ENCODE data around the gene TOP1. TPM values are rescaled to one million over a fixed set of nuclear protein-coding genes. Genes with fewer than 3 reads are reported as not detected.

Gene TOP1
- total RNA-seq, 1 donor from 2014 or later, result 52.0 TPM

DNA sequence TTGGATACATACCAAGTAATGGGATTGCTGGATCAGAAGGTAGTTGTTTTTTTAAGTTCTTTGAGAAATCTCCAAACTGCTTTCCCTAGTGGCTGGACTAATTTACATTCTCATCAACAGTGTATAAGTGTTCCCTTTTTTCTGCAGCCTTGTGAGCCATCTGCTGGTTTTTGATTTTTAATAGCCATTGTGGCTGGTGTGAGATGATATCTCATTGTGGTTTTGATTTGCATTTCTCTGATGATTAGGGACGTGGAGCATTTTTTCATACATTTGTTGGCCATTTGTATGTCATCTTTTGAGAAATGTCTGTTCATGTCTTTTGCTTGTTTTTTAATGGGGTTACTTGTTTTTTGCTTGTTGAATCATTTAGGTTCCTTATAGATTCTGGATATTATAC, 34.8 kb downstream of the TOP1 start:
- Histone ChIP-seq H3K4me1 (peaks cover 32% of the 10 kb centered on the region), H3K36me3 (peaks cover 26% of the 10 kb centered on the region), H3K9me3 (no peaks in the 10 kb centered on the region), H3K27me3 (ENCODE audit: low read depth) (no peaks in the 10 kb centered on the region), H3K27ac (no peak overlapping the region), H3K4me3 (no peak overlapping the region)
- DNase-seq (no peak), ATAC-seq (no peak)
- TF ChIP-seq, protein P1, sequence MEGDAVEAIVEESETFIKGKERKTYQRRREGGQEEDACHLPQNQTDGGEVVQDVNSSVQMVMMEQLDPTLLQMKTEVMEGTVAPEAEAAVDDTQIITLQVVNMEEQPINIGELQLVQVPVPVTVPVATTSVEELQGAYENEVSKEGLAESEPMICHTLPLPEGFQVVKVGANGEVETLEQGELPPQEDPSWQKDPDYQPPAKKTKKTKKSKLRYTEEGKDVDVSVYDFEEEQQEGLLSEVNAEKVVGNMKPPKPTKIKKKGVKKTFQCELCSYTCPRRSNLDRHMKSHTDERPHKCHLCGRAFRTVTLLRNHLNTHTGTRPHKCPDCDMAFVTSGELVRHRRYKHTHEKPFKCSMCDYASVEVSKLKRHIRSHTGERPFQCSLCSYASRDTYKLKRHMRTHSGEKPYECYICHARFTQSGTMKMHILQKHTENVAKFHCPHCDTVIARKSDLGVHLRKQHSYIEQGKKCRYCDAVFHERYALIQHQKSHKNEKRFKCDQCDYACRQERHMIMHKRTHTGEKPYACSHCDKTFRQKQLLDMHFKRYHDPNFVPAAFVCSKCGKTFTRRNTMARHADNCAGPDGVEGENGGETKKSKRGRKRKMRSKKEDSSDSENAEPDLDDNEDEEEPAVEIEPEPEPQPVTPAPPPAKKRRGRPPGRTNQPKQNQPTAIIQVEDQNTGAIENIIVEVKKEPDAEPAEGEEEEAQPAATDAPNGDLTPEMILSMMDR (IDR thresholded peaks at IDR 0.05), result no peak
- intact Hi-C loops (cut with DNase I), result no loop called here

DNA sequence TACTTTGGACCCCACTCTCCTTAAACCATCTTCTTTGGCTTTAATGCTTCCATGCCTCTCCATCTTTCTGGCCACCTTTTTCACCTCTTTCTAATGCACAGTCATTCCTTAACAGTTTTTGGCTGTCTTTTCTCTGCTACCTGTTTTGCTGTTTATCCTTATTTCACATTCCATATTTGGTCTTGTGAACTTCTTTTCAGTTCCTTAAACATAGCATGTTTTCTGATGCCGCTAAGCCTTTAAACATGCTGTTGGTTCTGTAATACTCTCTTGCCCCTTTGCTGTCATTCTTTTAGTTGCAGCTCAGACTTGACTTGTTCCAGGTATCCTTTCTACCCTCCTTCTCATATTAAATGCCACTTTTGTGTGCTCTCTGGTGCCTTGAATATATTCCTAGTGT, 35.8 kb downstream of the TOP1 start:
- Histone ChIP-seq H3K27ac (no peak overlapping the region), H3K4me3 (no peak overlapping the region), H3K9me3 (no peaks in the 10 kb centered on the region), H3K36me3 (peaks cover 31% of the 10 kb centered on the region), H3K27me3 (ENCODE audit: low read depth) (no peaks in the 10 kb centered on the region), H3K4me1 (peaks cover 26% of the 10 kb centered on the region)
- TF ChIP-seq, protein P1 (IDR thresholded peaks at IDR 0.05), result no peak
- DNase-seq (no peak), ATAC-seq (no peak)
- intact Hi-C loops (cut with DNase I), result no loop called here

DNA sequence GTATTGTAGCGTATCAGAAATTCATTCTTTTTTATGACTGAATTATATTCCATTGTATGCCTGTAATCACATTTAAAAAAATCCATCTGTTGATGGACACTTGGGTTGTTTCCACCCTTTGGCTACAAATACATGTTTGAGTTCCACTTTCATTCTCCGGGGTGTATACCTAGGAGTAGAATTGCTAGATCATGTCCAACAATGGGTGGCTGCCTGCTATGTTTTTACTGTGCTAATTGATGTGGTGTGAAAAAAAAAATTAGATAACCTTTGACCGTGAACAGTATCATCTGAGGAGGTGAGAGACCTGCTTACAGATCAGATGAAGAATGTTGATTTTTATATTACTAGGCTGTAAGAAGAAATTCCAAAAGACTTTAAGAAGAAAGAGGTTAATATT, 37.1 kb downstream of the TOP1 start:
- DNase-seq, result no peak
- Histone ChIP-seq H3K27me3 (ENCODE audit: low read depth) (no peaks in the 10 kb centered on the region), H3K36me3 (peaks cover 31% of the 10 kb centered on the region), H3K4me3 (no peak overlapping the region), H3K9me3 (no peaks in the 10 kb centered on the region), H3K4me1 (peaks cover 25% of the 10 kb centered on the region), H3K27ac (no peak overlapping the region)
- intact Hi-C loops (cut with DNase I), result no loop called here
- ATAC-seq, result peak in 1 of 2 donors; percentile 20
- TF ChIP-seq, protein P1 (IDR thresholded peaks at IDR 0.05), result no peak

DNA sequence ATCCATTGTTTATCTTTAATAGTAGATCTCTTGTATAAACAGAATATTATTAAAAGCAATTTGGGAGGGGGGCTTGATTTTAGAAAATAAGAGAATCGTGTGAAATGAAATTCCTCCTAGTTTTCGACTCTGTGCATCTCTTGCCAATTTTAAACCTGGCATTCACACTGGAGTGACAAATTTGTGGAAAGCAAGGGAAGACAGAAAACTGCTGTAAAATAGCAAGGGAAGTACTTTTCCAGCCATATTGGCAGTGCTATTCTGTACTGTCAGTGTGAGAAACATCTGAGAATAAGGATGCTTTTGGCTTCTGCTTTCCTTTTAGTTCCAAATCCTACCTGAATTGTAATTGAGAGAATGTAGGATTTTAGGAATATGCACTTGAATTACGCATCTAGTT, 40.2 kb downstream of the TOP1 start:
- intact Hi-C loops (cut with DNase I), result no loop called here
- peaks cover 8% of the 10 kb centered on the region for H3K36me3 ChIP-seq
- H3K27ac ChIP-seq, result no peak overlapping the region
- DNase-seq (no peak), ATAC-seq (no peak)
- peaks cover 49% of the 10 kb centered on the region for H3K4me1 ChIP-seq
- TF ChIP-seq, protein P1 (IDR thresholded peaks at IDR 0.05), result no peak
- no peaks in the 10 kb centered on the region for H3K27me3 ChIP-seq (ENCODE audit: low read depth)
- H3K4me3 ChIP-seq, result no peak overlapping the region
- H3K9me3 ChIP-seq, result no peaks in the 10 kb centered on the region

DNA sequence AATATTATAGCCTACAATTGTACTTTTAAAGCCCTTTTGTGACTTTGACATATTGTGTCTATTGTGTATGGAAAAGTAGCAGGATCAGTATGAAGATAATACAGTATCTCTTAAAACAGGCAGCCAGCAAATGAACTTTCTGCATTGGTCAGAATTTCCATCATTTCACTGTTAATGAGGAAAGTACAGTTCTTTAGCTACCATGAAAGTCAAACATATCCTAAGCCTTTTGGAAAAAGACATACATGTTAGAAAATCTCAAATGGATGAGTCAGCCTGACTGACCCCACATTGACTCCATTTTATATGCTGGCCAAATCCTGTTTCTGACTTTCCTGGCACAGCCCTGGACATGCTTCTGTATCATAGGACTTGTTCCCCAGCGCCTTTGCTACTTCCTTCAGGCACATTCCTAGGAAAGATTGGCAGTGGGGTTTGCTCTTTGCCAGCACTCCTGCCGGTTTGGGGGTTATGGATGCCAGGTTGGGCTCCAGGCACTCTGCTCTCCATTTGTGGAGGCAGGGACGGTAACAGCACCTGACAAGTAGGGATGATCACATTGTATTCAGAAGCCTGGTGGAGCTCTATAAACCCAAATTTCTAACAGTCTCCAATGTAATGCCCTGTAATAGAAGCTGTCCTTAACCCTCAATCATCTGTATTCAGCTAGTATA, 43.7 kb downstream of the TOP1 start:
- DNase-seq, result no peak
- peak in 1 of 2 donors; percentile 55 for ATAC-seq

More for the DNA sequence above, 43.7 kb downstream of the TOP1 start:
- TF ChIP-seq, protein P1 (IDR thresholded peaks at IDR 0.05), result no peak
- Histone ChIP-seq H3K27me3 (ENCODE audit: low read depth) (no peaks in the 10 kb centered on the region), H3K36me3 (peaks cover 19% of the 10 kb centered on the region), H3K27ac (peak overlapping the region; percentile 15), H3K9me3 (no peaks in the 10 kb centered on the region), H3K4me1 (peaks cover 56% of the 10 kb centered on the region), H3K4me3 (no peak overlapping the region)
- intact Hi-C loops (cut with DNase I), result no loop called here
